WERI-Rb-1 (cell line): ENCODE results near the gene TTC23L.

ENCODE experiments used
- DNase-seq: peaks from one replicate; pipeline ENCODE4 v3.0.0-alpha.2; 2020
- H3K27ac ChIP-seq: fragments of 250-450 bp; sonication (Bioruptor Pico); 2 replicates; pipeline ENCODE4 v1.5.1; 2020; ENCODE audit warnings: mild to moderate bottlenecking, moderate library complexity
- H3K27me3 ChIP-seq: fragments of 250-450 bp; sonication (Bioruptor Pico); 2 replicates; pipeline ENCODE4 v1.5.1; 2021; ENCODE audit warnings: mild to moderate bottlenecking, low read depth, moderate library complexity; ENCODE audit not compliant: insufficient read depth, severe bottlenecking
- H3K36me3 ChIP-seq: fragments of 250-450 bp; sonication (Bioruptor Pico); 2 replicates; pipeline ENCODE4 v1.5.1; 2020; ENCODE audit warnings: mild to moderate bottlenecking, moderate library complexity
- H3K4me3 ChIP-seq: 2 replicates; pipeline ENCODE4 v1.5.1; 2011; ENCODE audit warnings: low read depth, mild to moderate bottlenecking, control low read depth, low read length
- H3K9me3 ChIP-seq: fragments of 250-450 bp; sonication (Bioruptor Pico); 2 replicates; pipeline ENCODE4 v1.5.1; 2021; ENCODE audit warnings: mild to moderate bottlenecking, moderate library complexity; ENCODE audit not compliant: severe bottlenecking
- TF ChIP-seq, protein P1 (sequence below): IDR thresholded peaks from 2 replicates; pipeline ENCODE4 v1.5.1; 2011; ENCODE audit warnings: low read depth, mild to moderate bottlenecking, control low read depth, inconsistent platforms, low read length

TTC23L gene

DNA sequence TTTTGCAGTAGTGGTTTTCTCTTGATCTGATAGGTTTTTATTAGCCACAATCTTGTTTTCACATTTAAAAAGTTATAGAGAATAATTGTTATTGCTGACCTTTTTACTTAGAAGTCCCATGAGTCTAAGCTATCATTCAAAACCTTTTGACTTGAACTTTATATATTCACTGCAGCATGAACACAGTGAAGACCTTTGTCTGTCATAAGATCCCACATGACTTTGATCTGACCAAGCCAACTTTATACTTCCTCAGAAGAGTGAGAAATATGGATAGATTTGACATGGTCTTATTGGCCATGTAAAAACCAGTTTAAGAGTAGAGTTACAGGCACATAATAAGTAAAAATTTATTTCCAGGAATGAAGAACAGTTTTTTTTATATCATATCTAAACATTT is 42.3 kb downstream of the TTC23L start:
- H3K27ac ChIP-seq = no peak overlapping the region
- DNase-seq = no peak
- H3K27me3 ChIP-seq = no peaks in the 10 kb centered on the region
- no peak overlapping the region for H3K4me3 ChIP-seq
- TF ChIP-seq, protein P1, sequence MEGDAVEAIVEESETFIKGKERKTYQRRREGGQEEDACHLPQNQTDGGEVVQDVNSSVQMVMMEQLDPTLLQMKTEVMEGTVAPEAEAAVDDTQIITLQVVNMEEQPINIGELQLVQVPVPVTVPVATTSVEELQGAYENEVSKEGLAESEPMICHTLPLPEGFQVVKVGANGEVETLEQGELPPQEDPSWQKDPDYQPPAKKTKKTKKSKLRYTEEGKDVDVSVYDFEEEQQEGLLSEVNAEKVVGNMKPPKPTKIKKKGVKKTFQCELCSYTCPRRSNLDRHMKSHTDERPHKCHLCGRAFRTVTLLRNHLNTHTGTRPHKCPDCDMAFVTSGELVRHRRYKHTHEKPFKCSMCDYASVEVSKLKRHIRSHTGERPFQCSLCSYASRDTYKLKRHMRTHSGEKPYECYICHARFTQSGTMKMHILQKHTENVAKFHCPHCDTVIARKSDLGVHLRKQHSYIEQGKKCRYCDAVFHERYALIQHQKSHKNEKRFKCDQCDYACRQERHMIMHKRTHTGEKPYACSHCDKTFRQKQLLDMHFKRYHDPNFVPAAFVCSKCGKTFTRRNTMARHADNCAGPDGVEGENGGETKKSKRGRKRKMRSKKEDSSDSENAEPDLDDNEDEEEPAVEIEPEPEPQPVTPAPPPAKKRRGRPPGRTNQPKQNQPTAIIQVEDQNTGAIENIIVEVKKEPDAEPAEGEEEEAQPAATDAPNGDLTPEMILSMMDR = no peak
- H3K36me3 ChIP-seq = no peaks in the 10 kb centered on the region
- no peaks in the 10 kb centered on the region for H3K9me3 ChIP-seq

DNA sequence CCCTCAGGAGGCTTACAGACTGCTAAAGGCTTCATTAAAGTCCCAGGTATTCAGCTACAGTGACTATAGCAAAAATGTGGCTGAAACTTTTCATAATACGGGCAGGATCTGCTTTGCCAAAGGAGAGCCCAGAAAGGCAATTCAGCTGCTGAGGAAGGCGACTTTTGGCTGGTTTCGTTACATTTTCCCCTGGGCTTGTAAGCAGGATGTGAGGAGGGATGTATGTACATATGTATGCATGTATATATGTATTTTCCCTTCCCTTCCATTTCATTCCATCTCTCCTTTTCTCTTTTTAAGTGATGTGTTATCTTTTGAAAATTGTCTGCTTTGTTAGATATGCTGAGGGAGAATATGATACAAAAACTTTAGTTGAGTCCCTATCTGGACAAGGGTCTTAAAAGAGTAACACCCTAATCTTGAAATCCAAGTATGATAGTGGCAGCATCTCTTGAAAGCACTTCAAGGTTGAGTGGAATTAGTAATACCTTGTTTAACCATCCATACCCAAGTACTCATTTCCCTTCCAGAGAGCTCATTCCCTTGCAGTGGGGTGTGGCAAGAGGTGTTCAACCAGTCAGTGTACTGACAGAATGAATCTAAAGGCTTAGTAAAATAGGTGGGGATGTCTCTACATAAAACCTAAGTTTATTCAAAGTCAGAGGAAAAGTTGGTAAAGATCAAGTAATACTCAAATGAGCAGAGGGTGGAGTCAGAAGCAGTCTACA is 47.6 kb downstream of the TTC23L start:
- no peaks in the 10 kb centered on the region for H3K9me3 ChIP-seq
- H3K27me3 ChIP-seq = no peaks in the 10 kb centered on the region
- H3K4me3 ChIP-seq = no peak overlapping the region
- no peaks in the 10 kb centered on the region for H3K36me3 ChIP-seq
- no peak overlapping the region for H3K27ac ChIP-seq
- DNase-seq = no peak
- TF ChIP-seq, protein P1 = no peak

DNA sequence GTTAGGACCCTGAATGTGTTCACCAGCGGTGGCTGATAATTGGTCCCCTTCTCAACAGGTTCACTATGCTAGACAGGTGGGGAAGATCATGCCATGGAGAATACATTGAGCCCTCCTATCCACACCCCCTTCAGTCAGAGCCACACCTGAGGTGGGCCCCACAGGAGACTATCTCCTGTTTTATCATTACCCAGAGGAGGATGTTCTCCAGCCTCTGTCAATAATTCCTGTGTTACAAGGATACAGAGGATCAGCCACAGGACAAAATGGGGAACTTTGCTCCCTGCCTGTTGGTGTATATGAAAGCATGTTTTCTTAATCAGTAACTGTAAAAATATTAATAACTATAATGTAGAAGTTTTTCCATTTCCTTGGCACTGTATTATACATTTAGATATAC is 50.4 kb downstream of the TTC23L start:
- Histone ChIP-seq H3K4me3 (no peak overlapping the region), H3K27ac (no peak overlapping the region), H3K27me3 (no peaks in the 10 kb centered on the region), H3K9me3 (no peaks in the 10 kb centered on the region), H3K36me3 (no peaks in the 10 kb centered on the region)
- TF ChIP-seq, protein P1 = no peak
- DNase-seq = no peak

DNA sequence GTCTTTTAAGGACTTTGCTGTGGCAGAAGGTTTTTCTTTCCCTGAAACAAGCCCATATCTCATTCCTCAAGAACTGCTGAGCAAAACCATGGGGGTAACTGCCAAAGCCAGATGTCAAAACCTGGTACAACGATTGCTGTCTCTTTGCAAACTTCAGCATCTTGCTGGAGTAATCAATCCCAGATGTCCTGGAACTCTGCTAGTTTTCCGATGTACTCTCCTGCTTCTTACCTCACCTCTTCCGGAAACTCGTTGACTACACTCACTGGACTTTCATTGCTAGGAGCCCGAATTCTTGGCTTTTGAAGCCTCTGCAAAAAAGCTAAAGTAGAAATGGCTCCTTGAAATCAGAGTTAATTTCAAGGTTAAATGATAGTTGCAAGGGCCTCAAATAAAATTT is 53.0 kb downstream of the TTC23L start:
- no peak overlapping the region for H3K27ac ChIP-seq
- TF ChIP-seq, protein P1 = no peak
- no peaks in the 10 kb centered on the region for H3K9me3 ChIP-seq
- no peaks in the 10 kb centered on the region for H3K27me3 ChIP-seq
- no peaks in the 10 kb centered on the region for H3K36me3 ChIP-seq
- no peak overlapping the region for H3K4me3 ChIP-seq
- DNase-seq = no peak

DNA sequence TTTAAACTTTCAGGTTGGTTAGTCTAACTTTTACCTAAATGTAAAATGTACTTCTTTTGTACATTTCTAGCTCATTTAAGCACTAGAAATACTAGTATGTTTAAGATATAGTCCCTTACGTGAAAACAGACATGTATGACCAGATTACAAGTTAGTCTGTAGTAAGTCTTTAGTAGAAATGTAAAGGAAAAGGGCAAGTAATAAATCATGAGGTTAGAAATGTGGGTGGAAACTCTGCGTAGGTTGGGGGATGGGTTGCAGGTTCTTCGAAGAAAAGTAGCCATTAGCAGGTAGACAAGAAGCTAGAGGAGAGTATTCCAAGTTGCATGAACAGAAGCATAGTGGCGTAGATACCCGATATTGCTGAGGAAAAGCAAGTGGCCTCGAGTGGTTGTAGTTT is 53.5 kb downstream of the TTC23L start:
- TF ChIP-seq, protein P1 = no peak
- Histone ChIP-seq H3K4me3 (no peak overlapping the region), H3K27me3 (no peaks in the 10 kb centered on the region), H3K9me3 (no peaks in the 10 kb centered on the region), H3K36me3 (no peaks in the 10 kb centered on the region), H3K27ac (no peak overlapping the region)
- no peak for DNase-seq

DNA sequence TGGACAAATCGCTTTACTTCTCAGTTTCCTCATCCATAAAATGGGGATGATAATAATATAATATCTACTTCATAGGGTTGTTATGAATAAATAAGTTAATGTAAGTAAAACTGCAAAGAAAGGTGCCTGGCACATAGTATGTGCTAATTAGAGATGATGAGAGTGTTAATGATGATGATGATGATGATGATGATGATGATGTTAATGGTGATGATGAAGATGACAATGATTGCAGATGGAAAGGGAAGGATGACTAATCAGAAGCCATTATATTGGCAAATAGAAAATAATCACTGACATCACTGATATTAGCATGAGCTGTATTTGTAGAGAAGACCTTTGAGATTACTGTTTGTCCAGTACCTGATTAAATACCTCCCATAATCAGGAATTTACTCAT is 55.8 kb downstream of the TTC23L start:
- DNase-seq = no peak
- no peaks in the 10 kb centered on the region for H3K27me3 ChIP-seq
- H3K4me3 ChIP-seq = no peak overlapping the region
- H3K36me3 ChIP-seq = no peaks in the 10 kb centered on the region
- H3K27ac ChIP-seq = no peak overlapping the region
- H3K9me3 ChIP-seq = no peaks in the 10 kb centered on the region
- TF ChIP-seq, protein P1 = no peak
